GM21515 (cell line): Measurements from ENCODE around the gene GMCL1.
"Not testable (repeated sequence)": the region's sequence is repeated elsewhere in the genome, so short reads cannot be mapped to it uniquely, and the experiment has no call there.

Experiments
- ATAC-seq: cut with Tn5 transposase; IDR thresholded peaks from one replicate; pipeline ENCODE4 v1.9.1; 2021; ENCODE audit not compliant: unreplicated experiment

GMCL1 gene, protein sequence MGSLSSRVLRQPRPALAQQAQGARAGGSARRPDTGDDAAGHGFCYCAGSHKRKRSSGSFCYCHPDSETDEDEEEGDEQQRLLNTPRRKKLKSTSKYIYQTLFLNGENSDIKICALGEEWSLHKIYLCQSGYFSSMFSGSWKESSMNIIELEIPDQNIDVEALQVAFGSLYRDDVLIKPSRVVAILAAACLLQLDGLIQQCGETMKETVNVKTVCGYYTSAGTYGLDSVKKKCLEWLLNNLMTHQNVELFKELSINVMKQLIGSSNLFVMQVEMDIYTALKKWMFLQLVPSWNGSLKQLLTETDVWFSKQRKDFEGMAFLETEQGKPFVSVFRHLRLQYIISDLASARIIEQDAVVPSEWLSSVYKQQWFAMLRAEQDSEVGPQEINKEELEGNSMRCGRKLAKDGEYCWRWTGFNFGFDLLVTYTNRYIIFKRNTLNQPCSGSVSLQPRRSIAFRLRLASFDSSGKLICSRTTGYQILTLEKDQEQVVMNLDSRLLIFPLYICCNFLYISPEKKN

DNA sequence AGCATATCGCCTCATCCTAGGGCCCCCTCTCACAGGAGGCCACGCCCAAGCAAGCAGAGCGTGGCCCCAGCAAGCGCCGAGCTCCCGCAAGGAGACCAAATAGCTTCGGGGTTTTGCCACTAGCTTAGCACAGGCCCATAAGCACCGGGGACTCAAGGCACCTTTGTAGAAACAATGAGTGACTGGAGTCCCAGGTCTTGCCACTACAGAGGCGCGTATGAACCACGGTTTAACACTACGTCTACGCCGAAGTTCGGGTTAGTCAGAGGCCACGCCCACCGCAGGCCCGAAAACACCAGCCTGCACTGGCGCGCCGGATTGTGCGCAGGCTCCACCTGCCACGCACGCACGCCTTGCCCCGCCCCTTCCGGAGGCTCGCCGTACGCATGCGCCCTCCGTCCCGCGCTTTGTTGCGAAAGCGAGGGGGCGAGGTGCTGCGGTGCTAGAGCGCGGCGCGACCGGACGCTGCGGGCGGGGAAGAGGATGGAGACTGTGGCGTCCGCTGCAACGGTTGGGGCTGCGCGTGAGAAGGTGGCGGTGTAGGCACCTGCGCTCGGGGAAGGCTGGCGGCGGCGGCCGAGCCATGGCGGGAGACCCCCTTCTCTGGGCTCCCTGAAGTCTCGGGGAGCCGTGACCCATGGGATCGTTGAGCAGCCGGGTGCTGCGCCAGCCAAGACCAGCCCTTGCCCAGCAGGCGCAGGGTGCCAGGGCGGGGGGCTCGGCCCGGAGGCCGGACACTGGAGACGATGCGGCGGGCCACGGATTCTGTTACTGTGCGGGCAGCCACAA is at the start of gene GMCL1:
Gene GMCL1, plus strand, starts transcription at position 405 of the 789 bp plus-strand sequence. Its CDS starts 233 bp downstream, at position 638.
- ATAC-seq = peak; percentile 89

DNA sequence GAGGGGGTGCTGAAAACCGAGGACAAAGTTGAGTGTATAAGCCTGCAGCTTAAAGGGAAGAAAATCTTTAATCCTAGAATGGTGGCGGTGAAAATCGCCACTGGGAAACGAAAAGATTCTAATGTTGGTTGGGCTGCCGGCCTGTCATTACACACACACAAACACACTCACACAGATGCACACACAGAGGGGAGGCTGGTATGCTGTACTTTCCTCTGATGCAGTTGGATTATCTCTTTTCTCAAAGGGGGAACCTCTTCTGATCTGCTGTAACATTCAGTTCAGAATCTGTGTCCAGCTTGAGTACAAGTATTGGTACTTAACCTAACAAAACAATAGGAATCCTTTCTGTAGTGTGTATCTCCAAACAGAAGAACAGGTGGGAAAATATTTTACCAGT is 48.5 kb upstream of the GMCL1 start:
- no peak for ATAC-seq

- no peak for ATAC-seq
Observed at GRCh38 chr2:69781321-69782248, 47.9 kb upstream of the GMCL1 start.

GRCh38 chr2:69784228-69784627 is 45.2 kb upstream of the GMCL1 start:
- no peak for ATAC-seq

GRCh38 chr2:69785358-69785757 is 44.1 kb upstream of the GMCL1 start:
- no peak for ATAC-seq

DNA sequence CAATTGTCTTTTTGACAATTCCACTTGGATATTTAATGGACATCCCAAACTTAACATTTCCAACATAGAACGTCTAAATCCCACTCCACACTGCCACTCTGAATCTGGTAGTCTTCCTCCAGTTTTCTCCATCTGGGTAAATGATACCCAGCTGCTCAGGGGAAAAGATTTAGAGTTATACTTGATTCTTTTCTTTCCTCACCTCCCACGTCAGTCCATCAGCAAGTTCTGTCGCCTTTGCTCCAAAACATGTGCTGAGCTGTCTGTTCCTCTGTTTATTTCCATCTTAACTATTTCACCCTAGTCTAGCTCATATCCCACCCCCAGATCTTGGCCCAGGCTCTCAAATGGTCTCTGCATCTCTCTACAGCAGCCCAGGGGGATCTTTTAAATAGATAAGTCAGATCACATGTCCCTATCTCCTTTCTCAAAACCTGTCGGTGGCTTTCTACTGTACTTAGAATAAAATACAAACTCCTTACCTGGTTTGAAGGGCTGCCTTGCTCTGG is 43.4 kb upstream of the GMCL1 start:
- ATAC-seq = no peak

DNA sequence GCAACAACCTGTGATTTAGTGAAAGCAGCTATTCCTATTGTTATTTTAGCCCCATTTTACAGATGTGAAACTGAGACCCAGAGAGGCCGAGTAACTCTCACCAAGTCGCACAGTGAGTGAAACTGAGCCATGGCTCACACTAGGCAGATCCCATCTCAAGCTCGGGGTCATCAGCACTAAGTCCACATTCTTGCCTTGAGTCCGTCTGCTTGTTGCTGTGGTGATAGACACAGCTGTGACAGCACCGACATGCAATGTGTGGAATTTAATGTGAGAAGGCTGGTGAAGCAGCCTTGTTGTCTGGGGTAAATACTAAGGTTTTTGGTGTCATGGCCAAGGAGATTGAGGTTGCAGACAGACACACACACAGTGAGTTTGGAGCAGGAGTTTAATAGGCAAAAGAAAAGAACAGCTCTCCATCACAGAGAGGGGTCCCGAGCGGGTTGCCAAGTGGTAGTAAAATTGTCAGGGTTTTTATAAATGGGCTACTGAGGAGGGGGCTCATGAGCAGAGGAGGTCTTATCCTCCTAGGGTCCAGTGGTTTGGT is 40.2 kb upstream of the GMCL1 start:
- ATAC-seq = peak; percentile 65

DNA sequence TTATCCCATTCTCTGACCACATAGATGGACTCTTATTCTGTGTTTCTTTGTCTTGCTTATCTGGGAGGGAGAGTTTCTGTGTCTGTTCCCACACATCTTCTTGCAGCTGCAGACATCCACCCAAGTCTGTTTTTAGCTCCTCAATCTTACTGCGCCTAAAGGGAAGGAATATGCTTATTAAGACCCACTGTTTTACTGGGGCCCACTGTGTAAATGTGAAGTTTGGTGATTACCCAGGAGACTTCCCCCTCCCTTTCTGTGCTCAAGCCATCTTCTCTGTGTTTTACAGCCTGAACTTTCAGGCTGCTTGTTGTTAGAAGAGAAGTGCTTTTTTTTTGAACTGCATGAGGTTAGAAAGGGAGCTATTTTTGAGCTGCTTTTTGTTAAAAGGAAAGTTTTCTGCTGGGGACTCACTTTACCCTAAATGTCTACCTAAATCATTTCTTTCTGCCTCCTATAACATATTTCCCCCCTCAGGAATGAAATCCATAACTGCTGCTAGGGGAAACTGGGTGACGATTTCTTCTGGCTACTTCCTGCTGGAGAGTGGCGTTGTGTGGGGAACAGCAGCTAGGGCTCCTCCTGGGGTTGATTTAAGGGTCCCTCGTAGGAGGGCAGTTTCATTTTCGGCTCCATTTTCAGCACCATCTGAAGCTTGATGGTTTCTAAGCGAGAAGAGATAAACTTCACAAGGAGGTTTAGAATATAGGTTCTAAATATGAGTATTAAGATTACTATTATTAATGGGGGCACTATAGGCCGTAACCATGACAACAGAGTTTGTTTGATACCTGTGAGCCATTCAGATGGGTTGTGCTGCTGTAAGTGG is 39.5 kb upstream of the GMCL1 start:
- ATAC-seq = peak; percentile 52

DNA sequence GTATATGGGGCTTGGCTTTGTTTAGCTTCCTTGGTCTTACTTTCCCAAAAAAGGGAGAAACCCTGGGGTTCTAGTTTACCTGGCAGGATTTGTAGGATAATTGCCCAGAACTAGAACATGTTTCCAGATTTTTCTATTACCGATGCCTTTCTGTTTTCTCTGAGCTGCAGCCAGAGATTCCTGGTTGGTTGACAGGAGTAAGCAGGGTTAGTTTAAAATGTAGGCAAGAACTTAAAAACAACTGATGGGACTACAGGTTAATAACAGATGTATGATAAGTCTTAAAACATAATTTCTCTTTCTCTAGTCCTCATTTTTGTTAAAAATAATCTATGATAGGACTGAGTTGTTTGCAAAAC is 38.9 kb upstream of the GMCL1 start:
- no peak for ATAC-seq

DNA sequence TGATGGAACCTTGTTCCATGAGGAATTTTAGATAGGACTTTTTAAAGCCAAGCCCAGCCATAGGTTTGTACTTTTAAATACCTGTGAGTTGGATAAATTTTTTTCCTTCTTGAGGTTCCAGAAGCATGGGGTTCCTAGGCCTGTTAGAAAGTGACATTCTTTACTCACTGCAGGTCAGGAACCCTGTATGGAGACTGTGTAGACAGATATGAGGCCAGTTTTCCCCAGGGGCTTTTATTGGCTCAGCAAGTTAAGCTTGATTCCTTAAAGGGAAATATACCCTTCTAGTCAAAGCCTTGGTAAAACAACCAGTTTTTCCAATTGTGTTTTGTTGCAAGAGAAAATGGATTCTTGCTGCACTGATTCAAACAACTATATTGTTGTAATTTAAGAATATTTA is 38.4 kb upstream of the GMCL1 start:
- no peak for ATAC-seq

GRCh38 chr2:69796174-69796573 is 33.3 kb upstream of the GMCL1 start:
- ATAC-seq = no peak

DNA sequence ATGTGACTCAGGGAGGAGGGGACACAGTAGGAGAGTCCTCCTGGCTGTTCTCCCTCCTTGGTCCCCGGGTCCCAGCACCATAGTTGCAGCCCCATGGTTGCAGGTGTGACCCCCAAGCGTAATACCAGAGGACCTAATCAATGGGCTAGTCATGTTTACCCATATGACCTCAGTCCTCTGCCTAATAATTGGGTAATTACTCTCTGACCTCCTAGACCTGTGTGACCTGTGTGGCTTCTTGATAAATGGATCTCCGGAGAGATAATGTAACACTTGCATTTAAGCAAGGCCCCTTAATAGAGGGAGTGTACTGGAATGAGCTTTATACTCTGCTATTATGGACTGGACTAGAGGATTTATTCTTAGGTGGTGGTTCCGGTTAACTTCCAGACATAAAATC is 32.2 kb upstream of the GMCL1 start:
- ATAC-seq = no peak

- ATAC-seq = no peak
Observed at GRCh38 chr2:69797836-69798289, 31.6 kb upstream of the GMCL1 start.

DNA sequence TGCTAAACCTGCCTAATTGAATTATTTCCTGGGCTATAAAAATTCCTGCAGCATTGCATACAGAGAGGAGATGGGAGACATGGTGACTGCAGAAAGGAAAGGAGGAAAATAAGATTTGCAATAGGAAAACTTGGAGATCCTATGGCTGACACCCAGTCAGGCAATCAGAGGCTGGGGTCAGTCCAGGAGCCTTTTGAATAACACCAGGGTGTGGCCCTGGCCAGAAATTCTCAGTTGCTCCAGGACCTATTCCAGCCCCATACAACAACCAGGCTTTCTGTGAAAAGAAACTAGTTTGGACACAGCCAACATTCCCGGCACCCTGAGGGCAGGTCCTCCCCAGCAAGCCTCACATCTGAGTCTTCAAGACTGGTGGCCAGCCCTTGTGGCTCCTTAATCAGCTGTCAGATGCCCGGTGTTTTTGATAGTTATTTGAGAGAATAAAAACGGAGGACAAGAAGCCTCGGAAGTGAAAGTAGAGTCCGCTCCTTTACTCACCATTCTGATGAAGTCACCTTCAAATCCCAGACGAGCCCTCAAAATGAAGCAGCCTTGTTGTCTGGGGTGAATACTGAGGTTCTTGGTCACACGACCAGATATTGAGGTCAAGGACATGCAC is 31.1 kb upstream of the GMCL1 start:
- no peak for ATAC-seq

DNA sequence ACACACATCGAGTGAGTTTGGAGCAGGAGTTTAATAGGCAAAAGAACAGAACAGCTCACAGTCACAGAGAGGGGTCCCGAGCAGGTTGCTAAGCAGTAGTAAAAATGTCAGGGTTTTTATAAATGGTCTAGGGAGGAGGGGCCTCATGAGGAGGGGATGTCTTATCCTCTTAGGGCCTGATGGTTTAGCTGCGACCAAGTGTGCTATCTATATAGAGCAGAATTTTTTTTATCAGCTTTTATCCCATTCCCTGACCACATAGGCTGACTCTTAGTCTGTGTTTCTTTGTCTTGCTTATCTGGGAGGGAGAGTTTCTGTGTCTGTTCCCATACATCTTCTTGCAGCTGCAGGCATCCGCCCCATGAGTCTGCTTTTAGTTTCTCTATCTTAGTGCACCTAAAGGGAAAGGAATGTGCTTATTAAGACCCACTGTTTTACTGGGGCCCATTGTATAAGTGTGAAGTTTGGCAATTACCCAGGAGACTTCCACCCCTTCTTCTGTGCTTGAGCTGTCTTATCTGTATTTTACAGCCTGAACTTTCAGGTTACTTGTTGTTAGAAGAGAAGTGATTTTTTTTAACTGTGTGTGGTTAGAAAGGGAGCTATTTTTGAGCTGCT is 30.4 kb upstream of the GMCL1 start:
- ATAC-seq = no peak

GRCh38 chr2:69801745-69802290 is 27.6 kb upstream of the GMCL1 start:
- no peak for ATAC-seq

GRCh38 chr2:69802781-69803367 is 26.6 kb upstream of the GMCL1 start:
- ATAC-seq = not testable (repeated sequence)

DNA sequence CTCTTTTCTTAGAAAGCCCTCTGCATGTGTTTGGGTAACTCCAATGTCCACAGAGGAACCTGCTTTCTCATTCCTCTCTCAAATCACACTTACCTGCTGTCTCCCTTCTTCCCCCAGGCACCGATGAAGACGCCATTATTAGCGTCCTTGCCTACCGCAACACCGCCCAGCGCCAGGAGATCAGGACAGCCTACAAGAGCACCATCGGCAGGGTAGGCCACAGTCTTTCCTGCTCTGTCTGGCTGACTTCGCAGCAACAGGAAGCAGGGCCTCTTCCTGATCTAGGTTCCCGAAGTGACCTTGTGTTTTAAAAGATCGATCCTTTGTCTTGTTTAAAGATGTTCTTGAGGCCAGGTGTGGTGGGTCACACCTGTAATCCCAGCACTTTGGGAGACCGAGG is 25.0 kb upstream of the GMCL1 start:
- no peak for ATAC-seq
